ENCODE measurements around the gene LRRC8A.
A peak's percentile ranks its signal among the peaks of the same experiment; 100 is the strongest.

The LRRC8A gene

GRCh38 chr9:128882677-128883603 lies 1.0 kb downstream of the LRRC8A start:
- no peaks in the 10 kb centered on the region for H3K4me1 ChIP-seq (ENCODE audit: control insufficient read depth, insufficient read depth, low read length)
- POLR2A ChIA-PET: interaction anchor here (0.5 to 1.1 kb wide), 4 partner anchors 25 to 941 kb away, joined by 3 to 7 read pairs (median 3); partner anchors contain the start of gene TOR1A
- no peaks in the 10 kb centered on the region for H3K9me3 ChIP-seq (ENCODE audit: control insufficient read depth, insufficient read depth, low read depth, low read length)
- peak overlapping the region; percentile 87 for H3K4me3 ChIP-seq (ENCODE audit: low read depth, low read length)
- CTCF ChIA-PET: interaction anchor here (0.5 to 9.5 kb wide), 4 partner anchors 19 to 150 kb away, joined by 3 to 83 read pairs (median 6); partner anchors contain the start of gene ENDOG
- peaks cover 0 to 22% of the 10 kb centered on the region in 2 experiments; a peak in 1 of 3 replicates for H3K36me3 ChIP-seq (ENCODE audit: control insufficient read depth in 2 of 2, insufficient read depth in 1 of 2, low read length in 2 of 2)
- peak overlapping the region; percentile 55 for H3K27ac ChIP-seq (ENCODE audit: extremely low read depth, low read depth, low read length)
- TF ChIP-seq SP2 (tag by site-specific recombination; IDR thresholded peaks at IDR 0.05): peak; percentile 72
- TF ChIP-seq KLF9 (tag by site-specific recombination; IDR thresholded peaks at IDR 0.05; ENCODE audit: low read depth): peak; percentile 40
- peak; percentile 7; the same call in 1 of the 2 replicates for TF ChIP-seq HIC1 (tag by site-specific recombination; IDR thresholded peaks at IDR 0.05)
- TF ChIP-seq CTCF (tag by site-specific recombination; IDR thresholded peaks at IDR 0.05): no peak
- no peak for TF ChIP-seq ZNF488 (tag by site-specific recombination; IDR thresholded peaks at IDR 0.05)
- TF ChIP-seq ZNF548 (tag by site-specific recombination; IDR thresholded peaks at IDR 0.05): no peak
- TF ChIP-seq ATF2 (tag by site-specific recombination; IDR thresholded peaks at IDR 0.05; ENCODE audit: low read depth): no peak
- no peak for TF ChIP-seq KLF7 (tag by site-specific recombination; IDR thresholded peaks at IDR 0.05; ENCODE audit: borderline replicate concordance)
- peak; percentile 67; the same call in 1 of the 2 replicates for TF ChIP-seq ZFHX2 (tag by site-specific recombination; conservative IDR thresholded peaks at IDR 0.05)
- TF ChIP-seq ZNF664 (tag by site-specific recombination; IDR thresholded peaks at IDR 0.05): no peak
- TF ChIP-seq ZNF792 (tag by site-specific recombination; IDR thresholded peaks at IDR 0.05): no peak
- no peak for TF ChIP-seq REPIN1 (tag by site-specific recombination; IDR thresholded peaks at IDR 0.05; ENCODE audit: low read depth)
- TF ChIP-seq ZNF843 (tag by site-specific recombination; IDR thresholded peaks at IDR 0.05): 0 out of 2 replicates have a peak, but pooled peaks have one; percentile 3
- no peak for TF ChIP-seq ZNF768 (tag by site-specific recombination; IDR thresholded peaks at IDR 0.05)
- no peak for TF ChIP-seq ZNF544 (tag by site-specific recombination; IDR thresholded peaks at IDR 0.05)
- peak; percentile 41; the same call in 1 of the 2 replicates for TF ChIP-seq KLF1 (tag by site-specific recombination; IDR thresholded peaks at IDR 0.05)
- TF ChIP-seq ZNF10 (tag by site-specific recombination; IDR thresholded peaks at IDR 0.05): 0 out of 2 replicates have a peak, but pooled peaks have one; percentile 38
- TF ChIP-seq ZNF776 (tag by site-specific recombination; IDR thresholded peaks at IDR 0.05; ENCODE audit: borderline replicate concordance): no peak
- no peak for TF ChIP-seq GLI4 (tag by site-specific recombination; IDR thresholded peaks at IDR 0.05)
- peak; percentile 79 for TF ChIP-seq ZNF335 (tag by site-specific recombination; conservative IDR thresholded peaks at IDR 0.05)
- peak; percentile 22; the same call in 1 of the 2 replicates for TF ChIP-seq SP7 (tag by site-specific recombination; IDR thresholded peaks at IDR 0.05)
- TF ChIP-seq ZNF148 (tag by site-specific recombination; IDR thresholded peaks at IDR 0.05; ENCODE audit: borderline replicate concordance): no peak
- no peak for TF ChIP-seq PBX3 (CRISPR knock-in tag; IDR thresholded peaks at IDR 0.05)
- TF ChIP-seq GLIS2 (tag by site-specific recombination; IDR thresholded peaks at IDR 0.05): peak; percentile 67; the same call in 1 of the 2 replicates
- 0 out of 2 replicates have a peak, but pooled peaks have one; percentile 2 for TF ChIP-seq ZNF501 (tag by site-specific recombination; IDR thresholded peaks at IDR 0.05)
- TF ChIP-seq ZNF138 (tag by site-specific recombination; IDR thresholded peaks at IDR 0.05; ENCODE audit: borderline replicate concordance): no peak
- TF ChIP-seq HOXD13 (CRISPR knock-in tag; IDR thresholded peaks at IDR 0.05; ENCODE audit: borderline replicate concordance): no peak

Data from HEK293 (cell line).